Amygdala (tissue), 56 donors: ENCODE data around the gene KCNIP1.

Experiments
- DNase-seq, 56 donors: peaks; one replicate each; lab custom pipeline; 2025; lab: John Stamatoyannopoulos, UW

KCNIP1 gene

DNA sequence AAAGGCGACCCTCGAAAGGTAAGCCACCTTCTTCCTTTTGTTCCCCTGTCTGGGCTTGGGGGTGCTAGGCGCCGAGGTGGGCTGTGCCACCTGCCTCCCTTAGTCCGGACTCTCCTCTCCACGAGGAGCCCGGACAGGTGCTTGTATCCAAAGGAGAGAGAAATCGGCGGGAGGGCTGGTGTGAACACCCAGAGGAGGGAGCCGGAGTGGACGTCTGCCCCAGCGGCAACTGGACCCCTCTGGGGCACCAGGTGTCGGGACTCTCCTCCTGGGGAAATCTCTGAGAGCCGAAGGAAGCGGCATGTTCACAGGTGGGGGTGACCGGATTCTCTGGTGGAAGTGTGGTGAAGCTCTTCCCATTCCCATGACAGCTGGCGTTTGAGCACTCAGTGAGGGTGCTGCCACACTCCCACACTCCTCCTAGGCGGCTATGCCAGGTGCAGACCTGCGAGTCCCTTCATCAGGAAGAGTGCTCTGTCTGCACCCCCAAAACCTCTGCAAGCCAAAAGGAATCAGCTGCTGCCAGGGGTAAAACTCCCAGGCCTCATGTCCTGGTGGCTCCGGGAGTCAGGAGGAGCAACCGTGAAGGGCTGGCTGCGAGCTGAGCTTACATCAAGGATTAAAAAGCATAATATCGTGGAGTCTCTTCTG, 921 bp downstream of the KCNIP1 start:
- peak in 1 of 56 donors; percentile 23 for DNase-seq

DNA sequence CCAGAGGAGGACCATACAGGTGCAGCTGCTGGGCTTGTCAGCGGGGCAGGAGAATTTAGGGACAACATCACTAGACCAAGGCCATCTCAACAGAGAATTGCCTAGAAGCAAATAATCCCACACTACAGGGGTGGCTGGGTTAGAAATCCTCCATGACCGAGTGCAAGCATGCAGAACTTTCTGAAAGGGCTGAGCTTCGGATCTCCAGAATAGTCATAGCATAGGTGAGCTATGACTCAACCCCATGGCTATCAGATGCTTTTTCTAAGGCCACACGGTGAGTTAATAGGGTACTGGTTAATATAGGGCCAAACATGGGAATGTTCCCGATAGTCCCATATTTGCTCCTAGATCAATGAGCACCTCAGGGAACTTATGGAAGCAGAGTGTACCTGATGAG, 4.2 kb downstream of the KCNIP1 start:
- DNase-seq: no peak

DNA sequence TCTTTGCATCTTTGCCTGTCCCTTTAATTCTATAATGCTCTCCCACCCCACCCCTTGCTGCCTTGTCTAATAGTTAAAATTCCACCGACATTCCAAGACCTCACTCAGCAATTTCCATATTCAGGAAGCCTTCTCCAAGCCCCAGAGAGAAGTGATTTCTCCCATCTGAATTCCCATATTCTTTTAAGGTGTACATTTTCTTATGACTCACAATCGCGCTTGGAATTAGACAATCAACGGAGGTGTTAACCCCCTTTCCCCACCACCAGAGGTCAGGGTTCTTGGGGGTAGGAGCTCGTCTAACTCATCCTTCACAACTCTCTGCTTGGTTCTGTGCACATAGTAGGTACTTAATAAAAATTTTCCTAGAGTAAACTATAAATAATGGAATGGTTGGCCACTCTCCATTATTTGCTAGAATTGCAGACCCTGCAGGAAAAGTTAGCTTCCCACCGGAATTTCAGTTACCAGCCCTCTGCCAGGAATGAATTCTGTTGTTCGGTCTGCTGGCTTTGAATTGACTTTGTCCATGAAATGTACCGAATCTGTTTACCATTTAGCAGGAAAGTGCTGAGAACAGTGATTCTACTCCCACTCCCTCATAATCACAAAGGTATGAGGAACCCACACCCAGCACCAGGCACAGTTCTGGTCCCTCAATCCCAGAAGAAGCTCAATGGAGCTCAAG, 5.0 kb downstream of the KCNIP1 start:
- no peak for DNase-seq

DNA sequence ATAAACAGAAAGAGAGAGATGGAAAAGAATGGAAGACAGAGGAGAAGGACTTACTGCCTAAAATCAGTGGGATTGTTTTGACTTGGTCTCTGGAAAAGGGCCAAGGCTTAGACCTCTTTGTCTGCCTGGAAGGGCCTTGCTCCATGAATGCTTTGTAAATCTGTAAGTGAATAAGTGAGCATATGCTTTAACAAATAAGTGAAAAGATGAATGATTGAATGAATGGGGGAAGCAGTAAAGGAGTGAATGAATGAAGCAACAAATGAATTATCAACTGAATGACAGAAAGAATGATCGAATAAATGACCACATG, 5.5 kb downstream of the KCNIP1 start:
- DNase-seq: no peak

DNA sequence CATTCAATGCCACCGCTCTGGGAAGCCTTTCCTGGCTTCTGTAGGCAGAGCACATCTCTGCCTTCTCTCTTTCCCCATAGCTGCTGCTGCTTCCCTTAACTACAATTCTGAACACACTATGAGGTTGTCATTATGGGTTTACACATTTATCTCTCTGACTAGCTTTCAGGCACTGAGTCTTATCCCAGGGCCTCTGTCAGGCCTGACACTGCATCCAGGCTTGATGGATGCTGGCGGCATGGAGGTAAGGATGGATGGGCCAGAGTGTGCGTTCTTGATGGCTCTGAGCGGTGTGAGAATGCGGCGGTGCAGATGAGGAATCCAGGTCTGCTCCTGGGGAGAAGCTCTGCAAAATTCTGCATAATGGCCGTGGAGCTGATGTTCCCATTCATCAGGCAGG, 6.3 kb downstream of the KCNIP1 start:
- DNase-seq: no peak

DNA sequence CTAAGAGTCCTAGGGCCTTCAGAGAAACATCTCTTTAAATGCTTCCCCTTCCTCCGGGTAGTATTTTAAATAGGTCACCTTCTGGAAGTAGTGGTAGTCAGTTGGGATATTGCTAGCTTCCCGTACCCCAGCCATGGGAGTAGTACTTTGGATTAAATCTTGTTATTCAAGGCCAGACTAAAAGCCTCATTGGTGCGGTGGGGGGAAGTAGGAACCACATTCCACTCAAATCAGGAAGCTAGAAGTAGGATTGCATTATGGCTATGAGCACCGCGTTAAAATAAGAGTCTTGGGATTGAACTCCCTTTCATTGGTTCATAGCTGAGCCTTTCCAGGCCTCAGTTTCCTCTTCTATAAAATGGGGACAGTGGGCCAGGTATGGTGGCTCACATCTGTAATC, 6.7 kb downstream of the KCNIP1 start:
- DNase-seq: no peak

DNA sequence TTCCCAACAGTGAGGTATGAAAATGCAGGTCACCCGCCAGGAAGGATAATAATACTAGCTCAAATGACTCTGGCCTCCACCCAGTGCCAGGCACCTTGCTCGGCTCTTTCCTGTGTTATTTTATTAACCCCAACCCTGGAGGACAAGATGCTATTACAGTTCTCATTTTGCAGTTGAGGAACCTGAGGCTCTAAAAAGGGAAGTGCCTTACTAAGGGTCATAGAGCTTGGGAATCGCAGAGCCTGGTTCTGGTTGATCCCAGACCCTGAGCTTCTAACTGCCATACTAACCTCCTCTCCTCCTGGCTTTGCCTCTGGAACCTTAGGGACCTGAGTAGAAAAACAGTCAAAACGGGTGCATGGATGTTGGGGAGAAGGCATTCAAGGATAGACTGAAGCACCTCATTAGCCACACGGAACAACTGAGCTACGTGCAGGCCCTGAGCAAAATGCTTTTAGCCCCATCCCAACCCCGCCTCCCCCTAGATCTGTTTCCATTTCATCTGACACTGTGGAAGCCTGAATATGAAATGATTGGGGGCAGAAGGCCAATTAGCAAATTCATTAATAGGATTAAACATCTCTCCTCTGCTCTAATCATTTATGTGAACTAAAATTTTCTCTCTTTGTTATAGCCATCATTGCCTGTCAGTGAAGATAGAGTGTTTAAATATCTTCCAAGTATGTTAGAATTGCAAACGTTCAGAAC, 7.9 kb downstream of the KCNIP1 start:
- no peak for DNase-seq

DNA sequence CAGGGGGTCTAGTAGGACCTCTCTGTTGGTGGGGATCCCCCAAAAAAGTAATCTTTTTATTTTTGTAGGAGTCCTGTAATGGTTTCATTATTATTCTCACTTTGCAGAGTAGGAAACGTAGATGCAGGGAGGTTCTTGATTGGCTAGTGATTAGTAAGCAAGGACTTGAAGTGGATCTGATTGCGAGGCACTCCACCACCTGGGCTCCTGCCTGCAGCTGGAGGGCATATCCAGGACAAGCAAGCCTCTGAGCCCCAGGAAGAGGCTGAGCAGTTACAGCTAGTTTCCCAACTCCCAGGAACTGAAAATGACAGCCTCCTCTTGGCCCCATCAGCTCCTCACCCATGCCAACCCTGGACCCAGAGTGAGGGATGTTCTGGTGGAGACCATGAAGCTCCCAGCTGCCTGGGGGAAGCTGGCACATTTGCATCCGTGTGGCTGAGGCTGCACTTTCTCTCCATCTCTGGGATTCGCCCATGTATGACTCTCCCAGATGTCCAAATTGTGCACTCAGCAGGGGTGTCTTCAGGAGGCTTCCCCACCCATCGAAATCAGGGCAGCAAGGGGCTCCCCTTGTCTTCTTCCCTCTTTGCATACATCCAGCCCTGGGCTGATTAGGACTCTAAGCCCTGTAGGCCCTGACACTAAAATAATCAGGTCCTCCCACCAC, 10.2 kb downstream of the KCNIP1 start:
- DNase-seq: no peak

DNA sequence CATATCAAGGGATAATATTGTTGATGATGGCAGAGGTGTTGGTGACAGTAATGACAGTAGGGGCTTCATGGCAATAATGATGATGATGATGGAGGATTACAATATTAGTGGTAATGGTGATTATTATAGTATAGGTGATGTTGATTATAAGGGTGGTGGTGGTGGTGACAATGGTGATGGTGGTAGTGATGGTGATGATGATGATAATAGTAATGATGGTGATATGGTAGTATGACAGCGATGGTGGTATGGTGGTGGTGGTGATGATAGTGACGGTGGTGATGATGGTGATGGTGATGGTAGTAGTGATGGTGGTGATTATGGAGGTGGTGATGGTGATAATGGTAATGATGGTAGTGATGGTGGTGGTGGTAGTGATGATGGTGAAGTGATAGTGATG, 13.6 kb downstream of the KCNIP1 start:
- DNase-seq: no peak

DNA sequence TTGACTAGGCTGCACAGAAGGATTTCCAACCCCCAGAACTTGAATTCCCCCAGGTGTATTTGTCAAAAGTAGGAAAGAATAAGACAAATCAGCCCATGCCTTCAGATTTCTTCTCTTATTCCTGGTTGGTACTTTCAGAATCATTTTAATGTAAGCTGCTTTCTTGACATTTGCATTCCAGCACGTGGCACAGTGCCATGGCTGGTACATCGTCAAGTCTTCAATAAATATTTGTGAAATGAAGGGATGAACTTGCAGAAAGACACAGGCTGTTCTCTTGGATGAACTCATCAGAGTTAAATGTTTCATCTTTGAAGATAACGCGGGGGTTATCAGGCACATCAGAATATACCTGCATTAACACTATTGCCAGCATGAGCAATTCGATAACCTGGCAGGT, 14.5 kb downstream of the KCNIP1 start:
- DNase-seq: no peak

DNA sequence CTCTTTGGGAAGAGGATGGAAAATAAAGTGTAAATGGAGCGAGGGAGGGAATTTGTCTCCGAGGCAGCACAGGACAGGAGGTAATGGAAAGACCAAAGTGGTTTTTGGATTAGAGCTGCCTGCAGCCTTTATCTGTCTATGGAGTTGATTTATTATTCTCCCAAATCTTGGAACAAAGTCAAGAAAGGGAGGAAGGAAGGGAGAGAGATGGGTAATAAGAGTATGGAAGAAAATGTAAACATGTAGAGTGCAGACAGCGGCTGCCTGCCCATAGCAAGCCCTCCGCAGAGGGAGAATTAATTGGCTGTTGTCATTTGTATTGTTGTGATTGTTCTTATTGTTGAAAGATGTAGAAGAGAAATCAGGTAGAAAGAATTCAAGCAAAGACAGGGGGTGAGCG, 15.7 kb downstream of the KCNIP1 start:
- DNase-seq: no peak

DNA sequence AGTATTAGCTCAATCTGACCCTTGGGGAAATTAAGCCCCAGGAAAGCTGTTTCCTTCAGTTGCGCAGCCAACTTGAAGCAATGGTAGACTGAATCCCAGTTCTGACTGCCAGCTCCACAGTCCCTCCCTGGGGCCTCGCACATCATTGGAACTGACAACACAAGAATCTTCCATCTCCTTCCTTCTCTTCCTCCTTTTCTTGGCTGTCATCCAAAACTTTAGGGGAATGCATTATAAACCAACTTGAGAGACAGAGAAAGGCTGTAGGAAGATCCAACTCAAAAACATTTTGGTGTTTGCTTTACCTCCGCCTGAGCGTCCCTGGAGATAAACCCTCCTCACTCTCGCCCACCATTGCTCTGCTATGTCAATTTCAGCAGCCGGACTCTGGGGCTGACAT, 16.6 kb downstream of the KCNIP1 start:
- DNase-seq: peak in 1 of 56 donors; percentile 17

DNA sequence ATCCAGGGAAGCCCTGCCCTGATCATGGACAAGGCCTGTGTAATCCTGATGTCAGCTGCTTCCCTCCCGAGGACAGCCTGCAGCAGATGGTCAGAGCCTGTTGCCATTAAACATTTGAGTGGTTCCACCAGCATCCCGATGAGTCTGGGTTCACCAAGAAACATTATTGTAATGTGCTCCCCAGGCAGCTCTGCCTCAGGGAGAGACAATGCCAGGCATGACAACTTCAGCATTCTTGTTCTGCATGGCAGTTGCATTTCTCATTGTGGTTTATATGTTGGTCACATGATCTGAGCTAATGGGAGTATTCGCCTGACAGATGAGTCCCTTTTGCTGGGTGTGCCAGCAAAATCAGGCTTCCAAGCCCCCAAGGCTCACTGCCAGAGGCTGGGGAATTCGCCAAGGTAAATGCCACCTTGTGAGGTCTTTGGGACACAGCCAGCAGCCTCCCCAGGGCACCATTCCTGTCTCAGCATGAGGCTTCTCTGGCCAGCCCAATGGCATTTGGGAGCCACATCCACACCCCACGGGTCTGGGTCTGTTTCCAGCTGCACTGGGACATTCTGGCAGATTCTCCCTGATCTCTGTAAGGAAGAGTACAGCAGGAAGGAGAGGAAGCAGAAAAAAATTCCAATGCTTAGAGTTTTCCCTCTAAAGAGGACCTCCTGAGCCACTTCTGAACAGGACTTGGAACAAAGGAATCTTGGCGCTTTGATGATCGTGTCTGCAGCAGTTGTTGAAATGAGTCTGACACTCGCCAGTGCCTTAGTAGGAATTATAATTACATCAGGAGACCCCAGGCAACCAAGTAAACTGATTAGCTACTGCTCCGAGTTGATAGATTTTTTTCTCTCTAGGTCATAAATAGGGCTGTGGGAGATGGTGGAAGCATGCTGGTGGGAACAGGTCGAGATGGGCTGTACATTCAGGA, 18.7 kb downstream of the KCNIP1 start:
- DNase-seq: peak in 3 of 56 donors; percentile 18 to 58 (median 51)

DNA sequence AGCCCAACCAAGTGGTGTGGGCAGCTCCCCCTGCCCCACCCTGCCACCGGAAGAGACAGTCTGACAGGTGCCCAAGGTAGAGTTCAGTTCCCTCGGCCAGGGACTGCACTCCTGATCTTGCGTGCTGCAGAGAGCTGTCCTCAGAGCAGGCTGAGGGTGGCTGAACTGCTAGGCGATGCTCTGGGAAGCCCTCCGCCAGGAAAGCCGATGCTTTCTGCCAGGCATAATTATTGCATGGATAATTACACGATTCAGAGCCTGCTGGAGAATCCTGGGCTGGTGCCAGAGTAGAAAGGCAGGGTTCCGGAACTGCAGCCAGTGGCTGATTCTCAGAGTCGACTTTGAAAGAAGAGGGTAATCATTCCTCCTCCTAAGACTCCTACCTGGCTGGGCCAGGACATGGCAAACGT, 19.3 kb downstream of the KCNIP1 start:
- DNase-seq: peak in 45 of 56 donors; percentile 15 to 80 (median 43)

DNA sequence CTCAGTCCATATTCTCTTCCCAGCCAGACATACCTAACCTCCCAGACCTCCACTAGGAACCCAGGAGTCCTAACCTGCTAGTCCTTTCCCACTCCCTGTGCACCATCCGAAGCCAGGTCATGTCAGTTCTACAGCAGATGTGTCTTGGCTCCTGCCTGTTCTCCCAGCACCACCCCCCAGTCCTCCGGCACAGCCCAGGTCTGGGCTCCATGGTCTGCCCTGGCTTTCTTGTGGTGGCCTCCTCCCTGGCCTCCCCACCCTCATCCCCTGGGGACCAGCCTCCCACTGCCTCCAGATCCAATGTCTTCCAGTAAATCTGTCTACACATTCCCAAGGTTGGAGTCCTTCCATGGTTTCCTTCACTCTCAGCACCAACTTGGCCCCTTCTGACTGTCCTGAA, 20.0 kb downstream of the KCNIP1 start:
- no peak for DNase-seq

DNA sequence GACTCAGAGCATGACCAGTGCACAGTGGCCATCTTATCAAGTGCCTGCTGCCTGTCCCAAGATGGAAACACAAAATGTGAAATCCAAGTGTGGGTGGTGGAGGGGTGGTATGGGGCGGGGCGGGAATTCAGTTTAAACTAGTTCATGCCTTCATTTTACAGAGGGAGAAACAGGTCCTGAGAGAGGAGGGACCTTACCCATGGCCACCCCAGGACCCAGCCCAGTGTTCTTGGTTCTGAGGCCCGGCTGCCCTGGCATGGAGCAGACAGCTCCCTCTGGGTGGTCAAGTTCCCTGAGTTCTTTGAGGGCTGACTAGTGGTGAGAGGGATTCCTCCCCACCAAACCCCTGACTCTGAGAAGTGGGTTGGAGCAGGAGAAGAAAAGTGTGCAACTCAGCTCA, 20.8 kb downstream of the KCNIP1 start:
- no peak for DNase-seq

DNA sequence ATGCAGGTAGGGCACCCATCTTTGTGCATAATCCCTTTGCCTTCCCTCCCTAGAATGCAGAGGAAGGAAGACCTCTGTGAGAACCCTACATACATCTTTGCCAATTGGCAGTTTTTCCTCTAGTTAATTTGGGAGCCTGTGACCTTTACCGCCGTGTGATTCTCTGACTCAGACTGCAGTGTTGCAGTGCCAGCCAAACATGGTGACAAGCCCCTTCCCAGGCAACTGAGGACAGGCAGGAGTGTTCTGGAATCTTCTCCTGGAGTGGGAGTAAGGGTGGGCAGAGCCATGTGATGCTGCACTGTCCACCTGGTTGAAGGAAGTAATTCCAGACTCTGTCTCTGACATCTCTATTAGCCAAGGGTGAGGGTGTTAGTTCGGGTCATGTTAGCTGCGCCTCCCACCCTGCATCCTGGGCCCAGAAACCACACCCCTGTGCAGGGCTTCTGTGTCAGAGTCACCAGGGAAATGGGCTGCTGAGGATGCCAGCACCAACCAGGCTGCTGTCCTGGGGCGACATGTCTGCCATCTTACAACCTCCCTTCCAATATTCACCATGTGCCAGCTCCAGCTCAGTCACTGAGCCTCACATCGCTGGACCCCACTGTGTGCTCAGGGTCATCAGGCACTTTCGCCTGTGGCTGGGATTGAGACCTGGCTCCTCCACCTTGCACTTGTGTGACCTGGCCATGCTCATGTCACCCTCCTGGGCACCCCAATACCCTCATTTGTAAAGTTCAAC, 21.8 kb downstream of the KCNIP1 start:
- no peak for DNase-seq

DNA sequence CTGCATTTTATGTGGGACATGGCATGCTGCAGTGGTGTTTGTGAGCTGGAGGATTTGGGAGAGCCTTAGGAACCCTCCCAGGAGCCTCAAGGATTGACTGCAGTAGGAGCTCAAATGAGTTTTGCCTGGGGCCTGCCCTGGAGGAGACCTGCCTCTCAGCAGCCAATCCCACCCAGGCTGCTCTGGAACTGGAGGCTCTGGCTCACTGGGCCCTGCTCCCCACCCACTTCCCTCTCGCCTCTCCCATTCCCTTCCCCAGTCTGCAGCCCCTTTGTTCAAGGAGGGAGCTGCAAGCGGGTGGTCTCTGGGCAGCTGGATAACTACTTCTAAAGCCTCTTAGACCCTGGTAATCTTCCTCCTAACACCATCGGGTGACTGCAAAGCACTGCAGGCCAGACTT, 24.2 kb downstream of the KCNIP1 start:
- no peak for DNase-seq

DNA sequence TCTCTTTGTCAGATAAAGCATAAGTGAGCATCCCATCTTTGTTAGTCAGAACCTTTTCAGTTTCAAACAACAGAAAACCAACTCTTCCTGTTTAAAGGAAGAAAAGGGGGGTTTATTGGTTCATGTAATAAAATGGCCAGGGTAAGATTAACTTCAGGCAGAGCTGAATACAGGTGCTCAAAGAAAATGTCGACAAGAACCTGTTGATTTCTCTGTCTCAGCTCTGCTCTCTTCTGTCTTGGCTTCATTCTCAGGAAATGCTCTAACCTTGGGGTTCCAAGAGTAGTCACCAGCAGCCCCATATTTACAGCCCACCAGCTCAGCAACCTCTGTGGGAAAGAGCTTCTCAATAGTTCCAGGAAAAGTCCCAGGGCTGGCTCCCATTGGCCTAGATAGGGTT, 25.2 kb downstream of the KCNIP1 start:
- no peak for DNase-seq

DNA sequence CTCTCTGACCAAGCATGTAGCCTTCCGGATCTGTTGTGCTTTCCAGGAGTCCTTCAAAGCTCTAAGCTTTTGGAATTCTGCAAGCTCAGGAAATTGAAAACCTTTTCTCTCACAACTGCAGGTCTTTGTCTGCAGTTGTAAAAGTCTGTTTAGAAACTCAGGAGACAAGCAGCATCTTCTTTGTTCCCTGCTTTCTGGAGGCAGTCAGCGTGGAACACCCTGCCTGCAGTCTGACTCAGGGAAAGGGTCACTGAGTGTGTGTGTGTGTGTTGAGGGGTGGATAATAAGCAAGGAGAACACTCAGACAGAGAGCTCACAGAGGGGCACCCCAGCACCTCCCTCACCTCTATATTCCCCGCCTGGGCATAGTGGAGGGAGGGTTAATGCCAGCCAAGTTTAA, 29.1 kb downstream of the KCNIP1 start:
- no peak for DNase-seq
